GM21423 (cell line): ENCODE data around the gene DUSP28.
"Not testable (repeated sequence)": the region's sequence is repeated elsewhere in the genome, so short reads cannot be mapped to it uniquely, and the experiment has no call there.

Experiments
- ATAC-seq: cut with Tn5 transposase; IDR thresholded peaks from one replicate; pipeline ENCODE4 v1.9.1; 2021; ENCODE audit warnings: mild to moderate bottlenecking, moderate library complexity; ENCODE audit not compliant: unreplicated experiment

The DUSP28 gene

DNA sequence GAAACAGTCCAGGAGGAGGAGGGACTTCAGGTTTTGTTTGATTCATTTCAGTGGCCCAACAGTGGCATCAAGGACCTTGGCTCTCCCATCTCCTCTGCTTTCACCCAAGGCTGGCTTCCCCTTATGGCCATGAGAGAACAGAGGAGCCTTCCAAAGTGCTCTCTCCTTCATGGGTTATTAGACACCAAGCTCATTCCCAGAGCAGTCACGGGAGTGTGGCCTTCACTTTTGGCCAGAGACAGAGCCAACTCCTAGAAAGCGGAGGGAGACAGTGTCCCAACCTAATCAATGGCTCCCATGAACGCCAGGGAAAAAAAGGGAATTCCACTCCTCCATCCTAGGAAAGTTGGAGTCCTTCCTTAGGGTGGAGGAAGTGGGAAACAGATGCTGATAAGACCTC, 871 bp upstream of the DUSP28 start:
- no peak for ATAC-seq

DNA sequence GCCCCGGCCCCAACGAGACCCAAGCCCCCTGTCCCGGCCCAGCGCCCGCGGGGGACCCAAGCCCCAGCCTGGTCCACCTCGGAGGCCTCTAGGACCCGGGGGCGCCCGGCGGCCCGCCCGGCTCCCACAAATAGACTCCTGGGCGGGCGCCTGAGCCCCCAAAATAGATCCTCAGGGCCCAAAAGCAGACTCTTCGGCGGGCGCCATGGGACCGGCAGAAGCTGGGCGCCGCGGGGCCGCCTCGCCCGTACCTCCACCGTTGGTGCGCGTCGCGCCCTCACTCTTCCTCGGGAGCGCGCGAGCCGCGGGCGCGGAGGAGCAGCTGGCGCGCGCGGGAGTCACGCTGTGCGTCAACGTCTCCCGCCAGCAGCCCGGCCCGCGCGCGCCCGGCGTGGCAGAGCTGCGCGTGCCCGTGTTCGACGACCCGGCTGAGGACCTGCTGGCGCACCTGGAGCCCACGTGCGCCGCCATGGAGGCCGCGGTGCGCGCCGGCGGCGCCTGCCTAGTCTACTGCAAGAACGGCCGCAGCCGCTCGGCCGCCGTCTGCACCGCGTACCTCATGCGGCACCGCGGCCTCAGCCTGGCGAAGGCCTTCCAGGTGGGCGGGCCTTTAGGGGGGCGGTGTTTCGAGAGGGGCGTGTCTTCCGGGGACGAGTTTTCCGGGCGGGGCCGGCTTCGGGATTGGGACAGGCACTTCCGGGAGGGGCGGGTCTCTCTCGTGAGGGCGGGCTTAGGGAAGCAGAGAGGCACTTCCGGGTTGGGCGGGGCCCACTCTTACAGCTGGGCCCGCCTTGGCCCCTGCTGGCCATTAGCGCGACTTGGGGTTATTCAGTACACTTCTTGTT, 545 bp downstream of the DUSP28 start:
- peak; percentile 55 for ATAC-seq

DNA sequence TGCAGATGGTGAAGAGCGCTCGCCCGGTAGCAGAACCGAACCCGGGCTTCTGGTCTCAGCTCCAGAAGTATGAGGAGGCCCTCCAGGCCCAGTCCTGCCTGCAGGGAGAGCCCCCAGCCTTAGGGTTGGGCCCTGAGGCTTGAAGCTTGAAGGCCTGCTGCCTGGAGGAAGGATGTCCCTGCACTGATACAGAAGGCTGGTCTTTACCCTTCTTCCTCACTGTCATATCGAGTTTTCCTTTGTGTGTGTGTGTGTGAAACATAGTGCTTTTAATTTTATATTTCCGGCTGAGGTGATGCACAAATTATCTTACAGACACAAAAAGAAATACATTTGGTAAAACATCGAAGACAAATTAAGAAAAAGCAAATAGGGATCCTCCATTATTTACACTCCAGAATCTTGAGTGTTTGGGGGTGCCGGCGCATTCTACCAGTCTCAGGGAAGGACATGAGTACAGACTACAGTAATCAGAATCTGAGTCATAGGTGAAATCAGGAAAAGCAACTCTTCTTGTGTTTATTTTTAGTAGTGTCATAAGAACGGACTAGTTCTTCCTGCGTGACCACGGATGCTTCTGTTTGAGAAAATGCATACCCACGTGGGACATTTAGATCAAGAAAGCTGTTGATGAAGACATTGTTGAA, 1.3 kb downstream of the DUSP28 start:
- peak; percentile 7 for ATAC-seq

GRCh38 chr2:240563231-240563630, 3.1 kb downstream of the DUSP28 start:
- ATAC-seq = not testable (repeated sequence)

- no peak for ATAC-seq
Measured at GRCh38 chr2:240563951-240564560, 3.9 kb downstream of the DUSP28 start.

- no peak for ATAC-seq
Measured at GRCh38 chr2:240564561-240565332, 4.6 kb downstream of the DUSP28 start.

DNA sequence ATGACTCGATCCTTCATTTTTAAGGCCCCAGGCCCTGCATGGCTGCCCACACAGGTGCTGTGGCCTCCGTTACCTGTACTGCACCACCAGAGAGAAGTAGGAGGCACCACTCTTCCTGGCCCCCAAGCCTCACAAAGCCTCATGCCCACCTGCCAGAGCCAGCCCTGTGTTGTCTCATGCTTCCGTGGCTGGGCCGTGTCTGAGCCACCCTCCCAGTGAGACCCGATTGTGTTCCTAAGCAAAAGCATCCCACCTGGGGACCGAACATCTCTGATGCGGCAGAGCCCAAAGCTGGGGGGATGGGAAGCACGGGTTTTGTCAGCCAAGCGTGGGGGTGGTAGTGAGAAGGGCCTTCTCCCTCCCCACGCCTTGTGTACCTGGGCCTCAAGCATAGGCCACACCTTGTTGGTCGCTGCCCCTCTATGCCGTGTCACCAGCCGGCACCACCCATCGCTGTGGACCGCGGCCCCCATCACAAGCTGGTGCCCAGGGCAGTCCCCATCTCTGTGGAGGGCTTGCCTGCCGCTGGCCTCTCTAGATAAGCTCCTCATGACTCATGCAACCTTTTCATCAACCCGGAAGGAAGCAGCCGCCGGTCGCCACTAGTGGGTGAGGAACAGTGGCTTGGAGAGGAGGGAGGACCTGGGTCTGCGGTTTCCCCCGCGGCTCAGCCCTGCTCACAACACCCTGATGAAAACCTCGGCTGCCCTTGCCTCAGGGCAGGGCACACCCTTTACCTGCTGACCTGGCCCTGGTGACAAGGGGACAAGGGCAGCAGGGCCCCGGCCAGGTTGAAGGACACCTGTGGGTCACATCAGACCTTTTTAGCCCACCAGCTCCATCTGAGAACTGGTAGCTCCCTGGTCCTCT, 5.4 kb downstream of the DUSP28 start:
- peak; percentile 25 for ATAC-seq

DNA sequence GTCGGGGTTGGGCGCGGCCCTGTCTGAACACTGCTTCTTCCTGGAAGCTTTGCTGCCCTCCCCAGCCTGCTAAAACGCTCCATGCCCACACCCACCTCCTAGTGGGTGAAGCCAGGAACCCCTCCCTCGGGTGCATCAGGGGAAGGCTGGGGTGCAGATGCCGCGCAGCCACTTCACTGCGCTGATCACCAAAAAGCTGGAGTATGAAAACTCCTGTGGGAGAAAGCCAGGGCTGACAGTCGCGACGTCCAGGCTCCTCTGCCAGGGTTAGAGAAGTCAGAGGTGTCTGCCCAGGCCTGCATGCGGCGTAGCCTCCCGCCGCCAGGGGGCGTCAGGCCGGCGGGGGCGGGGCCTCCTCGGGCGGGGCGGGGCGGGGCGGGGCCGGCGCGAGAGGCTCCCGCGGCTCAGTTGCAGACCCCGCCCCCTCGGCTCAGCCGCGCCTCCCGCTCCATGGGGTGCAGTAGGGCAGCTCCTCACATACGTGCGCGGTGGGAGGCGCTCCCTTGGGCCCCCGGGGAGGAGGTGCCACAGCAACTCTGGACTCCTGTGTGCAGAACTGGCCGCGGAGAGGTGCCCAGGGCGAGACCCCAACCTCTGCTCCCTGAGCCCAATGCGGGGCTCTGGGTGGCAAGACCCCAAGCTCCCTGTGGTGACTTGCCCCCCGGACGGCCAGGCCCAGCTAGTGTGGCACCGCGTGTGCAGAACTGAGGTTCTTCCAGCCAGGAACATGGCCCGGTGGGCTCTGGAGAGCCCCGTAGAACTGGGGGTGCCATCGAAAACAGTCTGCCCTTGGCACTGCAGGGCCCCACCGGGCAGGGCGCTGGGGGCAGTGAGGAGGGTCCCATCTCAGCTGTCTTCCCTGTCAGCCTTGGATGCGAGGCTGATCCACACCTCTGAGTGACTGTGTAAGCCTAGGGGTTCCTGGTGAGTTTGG, 6.3 kb downstream of the DUSP28 start:
- peak; percentile 46 for ATAC-seq

GRCh38 chr2:240567137-240567871, 7.1 kb downstream of the DUSP28 start:
- ATAC-seq = no peak

DNA sequence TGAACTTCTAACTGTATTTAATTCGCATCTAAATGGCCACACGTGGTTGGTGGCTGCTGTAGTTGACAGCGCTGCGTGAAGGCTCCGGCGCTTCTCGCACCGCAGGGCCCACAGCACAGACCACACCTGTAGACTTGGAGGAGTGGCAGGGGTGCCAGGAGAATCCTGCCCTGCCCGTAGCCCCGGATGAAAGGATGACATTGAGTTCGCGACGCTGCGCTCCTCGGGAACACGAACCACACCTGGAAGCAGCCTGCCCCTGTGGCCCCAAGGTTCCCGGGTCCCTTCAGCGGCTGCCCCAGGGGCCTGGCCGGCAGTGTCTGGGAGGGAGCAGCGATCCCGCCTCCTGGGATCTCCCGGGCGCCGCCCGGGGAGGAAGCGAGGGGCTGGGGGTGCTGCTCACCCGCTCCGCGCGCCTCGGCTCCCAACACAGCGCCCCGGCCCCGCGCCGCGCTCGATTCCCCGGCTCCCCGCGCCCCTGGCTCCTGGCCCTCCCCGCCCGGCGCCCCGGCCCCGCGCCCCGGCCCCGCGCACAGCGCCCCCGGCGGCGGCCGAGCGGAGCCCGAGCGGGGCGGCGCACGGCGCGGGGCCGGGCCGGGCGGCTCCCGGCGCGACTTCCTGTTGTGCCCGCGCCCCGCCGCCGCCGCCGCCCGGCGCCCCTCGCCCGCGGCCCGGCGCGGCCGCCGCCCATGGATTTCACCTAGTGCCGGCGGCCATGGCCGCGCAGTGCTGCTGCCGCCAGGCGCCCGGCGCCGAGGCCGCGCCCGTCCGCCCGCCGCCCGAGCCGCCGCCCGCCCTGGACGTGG, 7.9 kb downstream of the DUSP28 start, which contains the start of gene RNPEPL1:
RNPEPL1 (plus strand) TSS at position 613 of the 806 bp plus-strand sequence; CDS start at position 716, 103 bp downstream.
- ATAC-seq = peak; percentile 27

- peak; percentile 15 for ATAC-seq
Measured at GRCh38 chr2:240568678-240569522, 8.7 kb downstream of the DUSP28 start.

- ATAC-seq = no peak
Measured at GRCh38 chr2:240569523-240569997, 9.4 kb downstream of the DUSP28 start.

DNA sequence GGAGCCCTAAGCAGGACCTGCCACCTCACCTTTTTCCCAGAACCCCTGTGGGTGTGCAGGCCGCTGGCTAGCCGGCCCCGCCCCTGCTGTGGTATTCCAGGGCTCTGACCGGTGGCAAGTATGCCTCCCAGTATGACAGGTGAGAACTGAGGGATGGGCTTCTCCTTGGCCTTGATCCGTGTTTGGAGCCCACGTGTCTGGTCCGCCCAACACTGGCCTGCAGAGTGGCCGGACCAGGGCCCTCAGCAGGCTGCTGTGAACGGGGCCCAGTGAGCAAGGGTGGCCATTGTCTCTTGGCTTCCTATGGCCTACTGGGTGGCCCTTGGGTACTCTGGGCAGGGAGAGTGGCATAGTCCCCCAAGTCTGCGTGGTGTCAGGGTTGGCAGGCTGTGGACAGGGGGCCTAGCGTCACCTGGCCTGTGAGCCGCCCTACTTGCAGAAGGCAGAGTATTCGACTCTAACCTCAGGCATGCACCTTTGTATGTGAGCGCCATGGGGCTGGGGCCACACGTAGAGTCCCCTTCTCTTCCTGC, 9.9 kb downstream of the DUSP28 start:
- ATAC-seq = no peak

DNA sequence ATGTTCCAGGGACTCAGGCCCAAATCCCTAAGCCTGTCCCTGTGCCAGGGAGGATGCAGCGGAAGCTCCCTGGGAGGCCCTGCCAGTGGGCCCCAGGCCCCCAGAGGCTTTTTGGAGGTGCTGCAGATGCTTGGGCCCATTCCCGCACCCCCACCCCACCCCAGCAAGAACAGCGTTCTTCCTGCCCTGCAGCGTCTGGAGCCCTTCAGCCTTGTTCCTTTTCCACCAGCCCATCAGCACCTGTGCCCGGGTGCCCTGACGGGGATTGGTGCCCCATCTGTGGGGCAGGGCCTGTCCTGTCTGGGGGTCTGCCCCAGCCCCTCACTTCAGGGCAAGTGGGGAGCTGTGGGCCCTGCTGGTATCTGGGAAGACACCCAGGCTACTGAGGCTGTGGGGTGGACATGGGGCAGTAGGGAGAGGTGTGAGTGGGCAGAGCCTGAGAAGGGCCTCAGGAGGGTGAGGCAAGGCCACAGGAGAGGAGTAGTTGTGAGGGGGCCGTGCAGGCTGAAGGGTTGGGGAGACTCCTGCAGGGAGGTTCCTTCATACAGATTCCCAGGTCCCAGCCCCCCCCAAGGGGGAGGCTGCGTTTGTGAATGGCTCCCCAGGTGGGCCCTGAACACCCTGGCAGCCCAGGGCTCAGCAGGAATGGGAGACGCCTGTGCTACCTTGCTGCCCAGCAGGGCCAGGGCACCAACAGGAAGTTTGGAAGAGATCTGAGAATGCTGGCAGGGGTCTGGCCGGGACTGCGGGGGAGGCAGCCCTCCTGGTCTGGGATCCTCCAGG, 10.6 kb downstream of the DUSP28 start:
- no peak for ATAC-seq

DNA sequence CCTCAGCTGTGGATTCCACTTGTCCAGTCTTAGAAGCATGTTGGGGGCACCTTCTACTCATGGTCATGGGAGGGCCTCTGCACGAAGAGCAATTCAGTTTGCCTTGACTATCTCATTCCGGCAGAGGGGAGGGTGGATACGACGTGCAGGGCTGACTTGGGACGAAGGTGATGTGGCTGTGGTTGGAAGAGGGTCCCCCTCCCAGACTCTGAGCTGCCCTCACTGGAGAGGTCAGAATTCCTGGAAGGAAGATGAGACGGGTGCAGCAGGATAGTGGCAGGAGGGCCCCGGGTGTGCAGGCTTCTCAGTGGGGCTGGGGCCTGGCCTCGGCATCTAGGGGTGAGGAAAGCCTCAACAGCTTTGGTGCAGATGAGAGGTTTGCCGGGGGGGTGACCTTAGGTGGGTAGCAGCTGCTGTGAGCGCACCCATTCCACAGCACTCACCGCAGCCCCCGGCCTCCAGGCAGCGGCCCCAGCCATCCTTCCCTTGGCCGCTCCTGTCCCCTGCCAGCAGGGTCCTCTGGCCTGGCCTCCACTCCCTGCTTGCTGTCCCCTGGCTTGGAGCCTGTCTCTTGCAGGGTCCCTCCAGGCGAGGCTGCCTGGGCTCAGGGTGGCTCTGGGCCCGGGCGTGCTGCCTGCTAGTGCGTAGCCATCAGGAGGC, 11.3 kb downstream of the DUSP28 start:
- ATAC-seq = no peak
